ENCODE measurements around the gene FOXP2.

DNA sequence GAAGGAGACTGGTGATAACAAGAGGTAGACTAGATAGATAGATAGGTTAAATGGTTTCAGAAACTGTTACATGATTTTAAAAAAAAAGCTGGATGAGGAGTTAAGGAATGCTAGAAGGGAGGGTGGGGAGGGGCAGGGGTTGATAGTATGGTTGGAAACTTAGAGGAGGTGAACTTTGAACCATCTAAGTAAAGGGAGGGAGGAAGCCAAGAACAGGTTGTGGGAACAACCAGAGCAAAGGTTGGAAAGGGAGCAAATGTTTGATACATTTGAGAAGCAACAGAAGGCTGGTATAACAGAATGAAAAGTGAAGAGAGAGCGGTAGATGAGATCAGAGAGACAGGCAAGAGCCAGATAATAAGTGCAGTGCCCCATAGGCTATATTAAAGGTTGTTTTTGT is 224.8 kb downstream of the FOXP2 start:
- TF ChIP-seq, protein P1, sequence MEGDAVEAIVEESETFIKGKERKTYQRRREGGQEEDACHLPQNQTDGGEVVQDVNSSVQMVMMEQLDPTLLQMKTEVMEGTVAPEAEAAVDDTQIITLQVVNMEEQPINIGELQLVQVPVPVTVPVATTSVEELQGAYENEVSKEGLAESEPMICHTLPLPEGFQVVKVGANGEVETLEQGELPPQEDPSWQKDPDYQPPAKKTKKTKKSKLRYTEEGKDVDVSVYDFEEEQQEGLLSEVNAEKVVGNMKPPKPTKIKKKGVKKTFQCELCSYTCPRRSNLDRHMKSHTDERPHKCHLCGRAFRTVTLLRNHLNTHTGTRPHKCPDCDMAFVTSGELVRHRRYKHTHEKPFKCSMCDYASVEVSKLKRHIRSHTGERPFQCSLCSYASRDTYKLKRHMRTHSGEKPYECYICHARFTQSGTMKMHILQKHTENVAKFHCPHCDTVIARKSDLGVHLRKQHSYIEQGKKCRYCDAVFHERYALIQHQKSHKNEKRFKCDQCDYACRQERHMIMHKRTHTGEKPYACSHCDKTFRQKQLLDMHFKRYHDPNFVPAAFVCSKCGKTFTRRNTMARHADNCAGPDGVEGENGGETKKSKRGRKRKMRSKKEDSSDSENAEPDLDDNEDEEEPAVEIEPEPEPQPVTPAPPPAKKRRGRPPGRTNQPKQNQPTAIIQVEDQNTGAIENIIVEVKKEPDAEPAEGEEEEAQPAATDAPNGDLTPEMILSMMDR (IDR thresholded peaks at IDR 0.05), result no peak
- TF ChIP-seq POLR2A (IDR thresholded peaks at IDR 0.05), result no peak
